ENCODE data around the gene LZTFL1. TPM values are rescaled to one million over a fixed set of nuclear protein-coding genes. Genes with fewer than 3 reads are reported as not detected.

The LZTFL1 gene
- total RNA-seq, 1 donor from 2014 or later: 22.8 TPM

- Histone ChIP-seq H3K27ac (no peak within 1 kb of the TSS), H3K27me3 (no peaks in the 10 kb centered on the region), H3K36me3 (no peaks in the 10 kb centered on the region), H3K9me3 (no peaks in the 10 kb centered on the region), H3K4me3 (no peak within 1 kb of the TSS), H3K4me1 (no peaks in the 10 kb centered on the region)
- TF ChIP-seq CTCF (IDR thresholded peaks at IDR 0.05): no peak
- DNase-seq (no peak), ATAC-seq (no peak)
- intact Hi-C loops (cut with DNase I): no loop called here
Measured at GRCh38 chr3:45885979-45886705, 44.2 kb upstream of the LZTFL1 start, which contains the start of gene CCR9. Gene CCR9, plus strand, starts transcription at chr3:45886543. Its CDS starts 8,391 bp downstream, at chr3:45894934.

- intact Hi-C loops (cut with DNase I): no loop called here
- no peaks in the 10 kb centered on the region for H3K9me3 ChIP-seq
- H3K27me3 ChIP-seq: no peaks in the 10 kb centered on the region
- no peak for ATAC-seq
- no peak for TF ChIP-seq CTCF (IDR thresholded peaks at IDR 0.05)
- H3K36me3 ChIP-seq: no peaks in the 10 kb centered on the region
- no peaks in the 10 kb centered on the region for H3K4me1 ChIP-seq
- no peak overlapping the region for H3K4me3 ChIP-seq
- no peak overlapping the region for H3K27ac ChIP-seq
- DNase-seq: no peak
Measured at GRCh38 chr3:45884368-45885201, 42.7 kb upstream of the LZTFL1 start.

- intact Hi-C loops (cut with DNase I): no loop called here
- no peak overlapping the region for H3K4me3 ChIP-seq
- ATAC-seq (peak; percentile 27), DNase-seq (no peak)
- no peaks in the 10 kb centered on the region for H3K9me3 ChIP-seq
- no peaks in the 10 kb centered on the region for H3K27me3 ChIP-seq
- no peak overlapping the region for H3K27ac ChIP-seq
- no peaks in the 10 kb centered on the region for H3K4me1 ChIP-seq
- H3K36me3 ChIP-seq: no peaks in the 10 kb centered on the region
- no peak for TF ChIP-seq CTCF (IDR thresholded peaks at IDR 0.05)
Measured at GRCh38 chr3:45881078-45882022, 39.4 kb upstream of the LZTFL1 start.

- intact Hi-C loops (cut with DNase I): no loop called here
- Histone ChIP-seq H3K4me3 (no peak overlapping the region), H3K27me3 (no peaks in the 10 kb centered on the region), H3K36me3 (no peaks in the 10 kb centered on the region), H3K27ac (no peak overlapping the region), H3K9me3 (no peaks in the 10 kb centered on the region), H3K4me1 (no peaks in the 10 kb centered on the region)
- no peak for TF ChIP-seq CTCF (IDR thresholded peaks at IDR 0.05)
- ATAC-seq (no peak), DNase-seq (no peak)
Measured at GRCh38 chr3:45880725-45881077, 38.8 kb upstream of the LZTFL1 start.

- intact Hi-C loops (cut with DNase I): no loop called here
- ATAC-seq (no peak), DNase-seq (no peak)
- Histone ChIP-seq H3K9me3 (no peaks in the 10 kb centered on the region), H3K36me3 (no peaks in the 10 kb centered on the region), H3K4me3 (no peak overlapping the region), H3K4me1 (no peaks in the 10 kb centered on the region), H3K27me3 (no peaks in the 10 kb centered on the region), H3K27ac (no peak overlapping the region)
- no peak for TF ChIP-seq CTCF (IDR thresholded peaks at IDR 0.05)
Measured at GRCh38 chr3:45878124-45878523, 36.2 kb upstream of the LZTFL1 start.
